D721Med (cell line): Measurements from ENCODE around the gene NCKAP5.
A peak's percentile ranks its signal among the peaks of the same experiment; 100 is the strongest.

Experiments used
- DNase-seq: peaks from one replicate; pipeline ENCODE4 v3.0.0; 2011; ENCODE audit warnings: low spot score; ENCODE audit not compliant: insufficient read length
- FAIRE-seq: peaks from 2 replicates; lab custom pipeline; 2011; peaks lifted over from hg19 to GRCh38; lab: Jason Lieb, UNC
- CTCF ChIP-seq: IDR thresholded peaks from 2 replicates; pipeline ENCODE4 v1.5.1; 2012; ENCODE audit warnings: mild to moderate bottlenecking, control low read depth; ENCODE audit not compliant: insufficient read depth; ENCODE audit errors: missing control alignments

Gene NCKAP5

GRCh38 chr2:132654968-132655367, 913.3 kb downstream of the NCKAP5 start:
- no peak for FAIRE-seq
- TF ChIP-seq CTCF: no peak

GRCh38 chr2:132654335-132654734, 913.9 kb downstream of the NCKAP5 start:
- FAIRE-seq: no peak
- no peak for TF ChIP-seq CTCF

More at GRCh38 chr2:132654968-132655367, 913.3 kb downstream of the NCKAP5 start:
- no peak for DNase-seq

GRCh38 chr2:132652474-132652873, 915.8 kb downstream of the NCKAP5 start:
- TF ChIP-seq CTCF: no peak
- FAIRE-seq: no peak
- no peak for DNase-seq

More at GRCh38 chr2:132654335-132654734, 913.9 kb downstream of the NCKAP5 start:
- DNase-seq: no peak

GRCh38 chr2:132651115-132652045, 916.9 kb downstream of the NCKAP5 start:
- no peak for FAIRE-seq

GRCh38 chr2:132646540-132647108, 921.6 kb downstream of the NCKAP5 start:
- DNase-seq (no peak), FAIRE-seq (no peak)
- TF ChIP-seq CTCF: no peak

More at GRCh38 chr2:132651115-132652045, 916.9 kb downstream of the NCKAP5 start:
- no peak for DNase-seq
- peak; percentile 56 for TF ChIP-seq CTCF

GRCh38 chr2:132645722-132646539, 922.3 kb downstream of the NCKAP5 start:
- no peak for TF ChIP-seq CTCF
- DNase-seq (no peak), FAIRE-seq (no peak)
